MM.1S (cell line): ENCODE measurements around the gene PCAT6.

Source experiments
- EZH2phosphoT487 ChIP-seq: fragments of 300-600 bp; sonication (generic); IDR thresholded peaks from 2 replicates; pipeline ENCODE4 v1.6.1; 2018; ENCODE audit warnings: antibody characterized with exemption, low read length
- TF ChIP-seq, protein P1 (sequence below): fragments of 300-600 bp; sonication (generic); IDR thresholded peaks from 2 replicates; pipeline ENCODE4 v1.5.1; 2016; ENCODE audit warnings: antibody characterized with exemption, low read length, mixed read lengths

DNA sequence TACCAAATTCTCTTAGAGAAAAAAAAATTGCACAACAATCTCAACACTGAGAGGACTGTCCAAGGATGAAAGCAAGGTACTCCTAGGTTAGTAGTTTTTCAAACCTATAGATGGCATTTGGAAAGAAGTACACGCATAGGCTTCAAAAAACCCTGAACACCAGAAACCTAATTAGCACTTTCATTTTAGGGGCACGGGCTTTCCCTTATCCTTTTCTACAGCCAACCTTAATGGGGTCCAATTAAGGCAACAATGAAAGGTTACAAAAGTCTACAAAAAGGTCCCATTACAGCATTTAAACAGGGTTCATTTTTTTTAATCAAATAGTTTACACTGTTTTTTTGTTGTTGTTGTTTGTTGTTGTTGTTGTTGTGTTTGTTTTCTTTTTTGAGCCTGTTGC, 8.7 kb upstream of the PCAT6 start:
- TF ChIP-seq EZH2phosphoT487 = no peak
- TF ChIP-seq, protein P1, sequence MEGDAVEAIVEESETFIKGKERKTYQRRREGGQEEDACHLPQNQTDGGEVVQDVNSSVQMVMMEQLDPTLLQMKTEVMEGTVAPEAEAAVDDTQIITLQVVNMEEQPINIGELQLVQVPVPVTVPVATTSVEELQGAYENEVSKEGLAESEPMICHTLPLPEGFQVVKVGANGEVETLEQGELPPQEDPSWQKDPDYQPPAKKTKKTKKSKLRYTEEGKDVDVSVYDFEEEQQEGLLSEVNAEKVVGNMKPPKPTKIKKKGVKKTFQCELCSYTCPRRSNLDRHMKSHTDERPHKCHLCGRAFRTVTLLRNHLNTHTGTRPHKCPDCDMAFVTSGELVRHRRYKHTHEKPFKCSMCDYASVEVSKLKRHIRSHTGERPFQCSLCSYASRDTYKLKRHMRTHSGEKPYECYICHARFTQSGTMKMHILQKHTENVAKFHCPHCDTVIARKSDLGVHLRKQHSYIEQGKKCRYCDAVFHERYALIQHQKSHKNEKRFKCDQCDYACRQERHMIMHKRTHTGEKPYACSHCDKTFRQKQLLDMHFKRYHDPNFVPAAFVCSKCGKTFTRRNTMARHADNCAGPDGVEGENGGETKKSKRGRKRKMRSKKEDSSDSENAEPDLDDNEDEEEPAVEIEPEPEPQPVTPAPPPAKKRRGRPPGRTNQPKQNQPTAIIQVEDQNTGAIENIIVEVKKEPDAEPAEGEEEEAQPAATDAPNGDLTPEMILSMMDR = no peak
